ENCODE results near the gene SIGLEC5. TPM values are rescaled to one million over a fixed set of nuclear protein-coding genes. Genes with fewer than 3 reads are reported as not detected.

Gene SIGLEC5
- total RNA-seq, 1 donor from 2014 or later = not detected

DNA sequence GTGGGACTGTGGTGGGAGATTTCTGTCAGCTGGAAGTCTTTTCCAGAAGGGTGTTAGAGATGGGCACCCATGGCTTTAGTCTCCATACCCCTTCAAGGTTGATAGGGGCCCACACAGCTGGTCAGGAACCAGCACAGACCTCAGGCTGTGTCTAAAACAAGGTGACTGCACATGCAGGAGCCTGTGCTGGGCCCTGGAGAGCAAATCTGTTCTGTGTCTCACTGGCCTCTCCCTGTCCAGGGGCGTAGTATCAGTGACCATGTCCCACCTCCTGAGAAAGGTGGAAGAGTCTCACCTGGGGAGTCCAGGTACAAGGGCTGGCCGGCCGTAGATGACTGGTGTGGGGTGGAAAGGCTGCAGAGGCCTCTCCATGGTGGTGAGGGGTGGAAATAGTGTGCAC lies 39.8 kb downstream of the SIGLEC5 start:
- DNase-seq (ENCODE audit: low read depth, low spot score) = no peak

DNA sequence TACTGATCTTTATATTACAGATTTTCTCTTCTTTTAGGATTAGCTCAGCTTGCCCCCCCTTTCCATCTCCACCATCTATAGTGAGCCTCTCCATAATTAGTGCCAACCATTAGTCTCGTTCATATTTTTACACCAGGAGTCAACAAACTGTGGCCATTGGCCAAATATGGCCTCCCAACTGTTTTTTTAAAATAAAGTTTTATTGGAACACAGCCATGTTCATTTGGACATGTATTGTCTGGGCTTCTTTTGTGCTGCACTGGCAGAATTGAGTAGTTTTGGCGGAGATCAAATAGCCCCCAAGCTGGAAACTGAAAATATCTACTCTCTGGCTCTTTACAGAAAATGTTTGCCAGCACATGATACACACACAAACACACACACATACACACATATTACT lies 40.7 kb downstream of the SIGLEC5 start:
- no peak for DNase-seq (ENCODE audit: low read depth, low spot score)

DNA sequence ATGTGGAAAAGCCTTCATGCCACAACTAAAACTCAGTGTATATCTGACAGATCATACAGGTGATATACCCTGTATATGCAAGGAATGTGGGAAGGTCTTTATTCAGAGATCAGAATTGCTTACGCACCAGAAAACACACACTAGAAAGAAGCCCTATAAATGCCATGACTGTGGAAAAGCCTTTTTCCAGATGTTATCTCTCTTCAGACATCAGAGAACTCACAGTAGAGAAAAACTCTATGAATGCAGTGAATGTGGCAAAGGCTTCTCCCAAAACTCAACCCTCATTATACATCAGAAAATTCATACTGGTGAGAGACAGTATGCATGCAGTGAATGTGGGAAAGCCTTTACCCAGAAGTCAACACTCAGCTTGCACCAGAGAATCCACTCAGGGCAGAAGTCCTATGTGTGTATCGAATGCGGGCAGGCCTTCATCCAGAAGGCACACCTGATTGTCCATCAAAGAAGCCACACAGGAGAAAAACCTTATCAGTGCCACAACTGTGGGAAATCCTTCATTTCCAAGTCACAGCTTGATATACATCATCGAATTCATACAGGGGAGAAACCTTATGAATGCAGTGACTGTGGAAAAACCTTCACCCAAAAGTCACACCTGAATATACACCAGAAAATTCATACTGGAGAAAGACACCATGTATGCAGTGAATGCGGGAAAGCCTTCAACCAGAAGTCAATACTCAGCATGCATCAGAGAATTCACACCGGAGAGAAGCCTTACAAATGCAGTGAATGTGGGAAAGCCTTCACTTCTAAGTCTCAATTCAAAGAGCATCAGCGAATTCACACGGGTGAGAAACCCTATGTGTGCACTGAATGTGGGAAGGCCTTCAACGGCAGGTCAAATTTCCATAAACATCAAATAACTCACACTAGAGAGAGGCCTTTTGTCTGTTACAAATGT lies 42.7 kb downstream of the SIGLEC5 start:
- no peak for DNase-seq (ENCODE audit: low read depth, low spot score)

DNA sequence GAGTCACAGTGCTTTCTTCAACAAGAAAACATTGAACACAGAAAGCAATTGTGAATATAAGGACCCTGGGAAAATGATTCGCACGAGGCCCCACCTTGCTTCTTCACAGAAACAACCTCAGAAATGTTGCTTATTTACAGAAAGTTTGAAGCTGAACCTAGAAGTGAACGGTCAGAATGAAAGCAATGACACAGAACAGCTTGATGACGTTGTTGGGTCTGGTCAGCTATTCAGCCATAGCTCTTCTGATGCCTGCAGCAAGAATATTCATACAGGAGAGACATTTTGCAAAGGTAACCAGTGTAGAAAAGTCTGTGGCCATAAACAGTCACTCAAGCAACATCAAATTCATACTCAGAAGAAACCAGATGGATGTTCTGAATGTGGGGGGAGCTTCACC lies 43.4 kb downstream of the SIGLEC5 start:
- no peak for DNase-seq (ENCODE audit: low read depth, low spot score)

DNA sequence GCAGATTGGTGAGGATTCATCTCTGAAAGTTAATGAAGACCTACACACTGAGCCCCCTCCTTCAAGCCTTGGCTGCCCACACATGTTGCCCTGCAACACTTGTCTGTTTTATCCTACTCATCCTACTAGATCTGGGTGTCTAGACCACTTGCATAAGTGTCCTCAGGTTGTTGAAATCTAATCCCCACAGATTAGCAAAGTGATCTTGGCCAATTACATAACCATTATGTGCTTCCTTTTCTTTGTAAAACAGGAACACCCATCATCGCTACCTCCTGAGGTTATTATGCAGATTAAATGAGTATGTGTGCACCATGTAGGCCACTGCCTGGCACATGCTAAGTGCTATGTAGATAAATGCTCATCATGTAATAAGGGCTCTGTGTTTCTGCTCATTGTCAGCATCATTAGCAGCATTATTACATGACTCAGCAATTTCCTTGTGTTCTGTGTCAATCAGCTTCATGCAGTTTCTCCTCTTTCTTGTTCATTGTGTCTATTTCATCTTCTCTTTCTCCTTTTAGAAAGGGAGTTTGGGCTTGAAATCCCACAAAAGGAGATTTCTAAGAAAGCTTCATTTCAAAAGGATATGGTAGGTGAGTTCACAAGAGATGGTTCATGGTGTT lies 44.0 kb downstream of the SIGLEC5 start:
- DNase-seq (ENCODE audit: low read depth, low spot score) = no peak

DNA sequence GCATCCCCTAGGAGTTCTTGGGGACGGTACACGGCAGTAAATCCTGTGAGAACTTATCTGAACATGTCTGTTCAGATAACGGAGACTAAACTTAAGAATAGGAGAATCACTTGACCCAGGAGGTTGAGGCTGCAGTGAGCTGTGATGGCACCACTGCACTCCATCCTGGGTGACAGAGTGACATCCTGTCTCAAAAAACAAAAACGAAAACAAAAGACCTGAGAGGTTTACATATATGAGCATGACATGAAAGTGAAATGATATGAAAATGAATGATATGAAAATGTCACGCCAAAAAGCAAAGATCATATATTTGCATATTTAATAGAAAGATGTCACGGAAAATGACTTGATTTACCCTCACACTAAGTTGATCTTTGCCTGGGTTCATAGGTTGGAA lies 53.4 kb downstream of the SIGLEC5 start:
- DNase-seq (ENCODE audit: low read depth, low spot score) = no peak

DNA sequence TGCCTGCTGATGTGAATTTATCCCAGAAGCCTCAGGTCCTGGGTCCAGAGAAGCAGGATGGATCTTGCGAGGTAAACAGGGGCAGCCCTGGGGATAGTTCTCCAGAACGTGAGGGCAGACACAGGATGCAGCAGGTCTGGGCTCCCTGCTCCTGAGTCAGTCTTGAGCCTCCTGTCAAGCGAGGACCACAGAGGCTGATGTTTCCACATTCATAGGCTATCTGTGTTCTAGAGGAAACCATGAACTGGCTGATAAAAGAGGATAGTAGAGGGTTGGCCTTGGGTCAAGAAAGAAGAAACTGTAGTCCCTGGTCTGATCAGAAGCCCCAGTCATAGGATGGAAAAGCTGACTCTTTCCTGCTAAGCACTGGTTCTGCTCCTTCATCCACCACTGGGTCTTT lies 56.9 kb downstream of the SIGLEC5 start:
- no peak for DNase-seq (ENCODE audit: low read depth, low spot score)

DNA sequence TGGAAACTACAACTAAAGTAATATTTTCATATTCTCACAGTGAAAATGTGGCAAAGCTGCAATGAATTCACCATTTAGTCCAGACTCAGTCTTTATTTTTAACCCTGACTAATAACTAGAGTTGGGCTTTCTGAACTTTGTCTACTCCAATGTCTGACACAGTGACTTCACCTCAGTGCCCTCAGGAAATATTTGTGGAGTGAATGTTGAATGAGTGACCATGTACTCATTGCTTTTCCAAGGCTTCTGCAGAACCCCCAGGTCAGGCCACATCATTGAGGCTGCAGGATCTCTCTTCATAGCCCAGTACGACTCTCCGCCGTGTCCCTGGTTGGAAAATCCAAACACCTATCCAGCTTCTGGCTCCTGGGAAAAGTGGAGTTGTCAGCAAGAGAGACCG lies 57.3 kb downstream of the SIGLEC5 start:
- peak; percentile 46 for DNase-seq (ENCODE audit: low read depth, low spot score)

DNA sequence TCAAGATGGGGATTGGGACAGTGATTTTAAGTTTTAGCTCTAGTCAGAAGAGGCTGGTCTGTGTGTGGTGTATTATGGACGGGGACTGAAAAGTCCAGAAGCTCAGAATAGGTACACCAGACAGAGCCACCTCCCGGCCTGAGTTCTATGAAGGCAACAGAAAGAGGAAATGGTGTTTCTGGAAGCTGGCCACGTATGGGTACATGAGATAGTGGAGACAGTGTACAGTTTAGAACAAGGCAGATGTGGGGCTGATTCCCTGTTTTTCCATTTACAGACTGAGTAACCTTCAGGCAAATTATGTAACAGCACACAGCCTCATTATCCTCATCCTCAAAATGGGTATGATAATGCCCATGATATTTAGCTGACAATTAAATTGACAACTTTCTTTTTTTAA lies 57.8 kb downstream of the SIGLEC5 start:
- no peak for DNase-seq (ENCODE audit: low read depth, low spot score)

DNA sequence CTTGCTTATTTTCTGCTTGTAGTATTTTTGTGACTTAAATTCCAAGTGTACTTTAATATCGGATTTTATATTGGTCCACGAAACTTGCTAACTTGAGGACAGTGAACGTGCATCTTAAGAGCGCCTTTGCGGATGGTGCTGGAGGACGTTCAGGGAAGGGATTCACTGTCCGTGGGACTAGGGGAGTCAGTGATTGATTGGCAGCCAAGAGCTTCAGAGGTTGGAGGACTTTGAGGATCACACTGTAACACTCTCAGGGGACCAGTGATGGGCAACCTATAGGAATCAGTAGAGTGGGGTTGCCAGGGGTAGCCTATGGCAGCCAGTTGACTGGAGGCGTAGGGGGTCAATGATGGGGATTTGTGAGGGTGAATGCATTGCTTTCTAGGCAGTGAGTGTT lies 58.6 kb downstream of the SIGLEC5 start:
- DNase-seq (ENCODE audit: low read depth, low spot score) = no peak

DNA sequence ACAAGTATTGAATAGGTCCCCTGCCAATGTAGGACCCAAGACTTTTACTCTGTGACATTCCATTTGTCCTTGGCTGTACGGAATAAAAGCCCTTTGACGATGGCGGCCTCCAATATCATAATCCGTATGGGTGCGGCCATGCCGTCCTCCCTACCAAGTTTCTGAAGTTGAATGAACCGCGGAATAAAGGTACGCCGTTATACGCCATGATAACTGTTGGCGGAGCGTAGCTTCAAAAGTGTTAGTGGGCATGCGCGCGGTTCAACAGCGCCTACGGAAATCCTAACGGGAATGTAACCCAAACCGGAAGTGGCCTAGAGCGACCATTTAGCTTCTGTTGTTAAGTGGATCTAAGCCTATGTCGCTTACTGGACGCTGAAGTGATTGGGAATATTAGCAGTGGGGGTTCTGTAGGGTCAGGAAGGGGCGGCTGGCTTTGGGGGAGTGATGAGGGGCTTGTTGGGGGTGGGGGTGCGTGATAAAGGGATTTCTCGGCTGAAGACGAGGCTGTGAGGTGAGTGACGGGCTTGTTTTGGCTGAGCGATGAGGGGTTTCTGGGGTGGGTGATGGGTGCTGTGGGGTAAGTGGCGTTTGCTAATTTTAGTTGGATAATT lies 59.1 kb downstream of the SIGLEC5 start, which contains the start of gene ZNF175:
ZNF175 (plus strand) TSS at position 322 of the 614 bp plus-strand sequence. CDS start 2,047 bp downstream, outside the sequence.
- DNase-seq (ENCODE audit: low read depth, low spot score) = peak; percentile 93

DNA sequence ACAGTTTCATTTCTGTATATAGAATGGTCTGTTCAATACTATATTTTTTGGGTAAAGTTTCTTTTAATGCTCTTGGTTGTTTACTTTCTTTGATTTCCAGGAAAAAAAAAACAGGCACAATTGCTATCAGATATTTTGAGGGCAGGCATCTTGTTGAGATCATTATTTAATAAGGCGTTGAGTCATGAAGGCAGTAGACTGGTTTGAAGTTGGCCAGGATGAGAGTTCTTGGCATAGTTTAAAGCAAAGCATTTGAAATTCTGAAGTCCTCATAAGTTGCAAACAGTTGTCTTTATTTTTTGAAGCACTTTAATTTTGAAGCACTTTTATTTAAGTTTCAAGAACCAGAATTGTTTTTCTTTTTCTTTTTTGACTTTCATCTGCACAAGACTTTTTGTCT lies 61.7 kb downstream of the SIGLEC5 start:
- DNase-seq (ENCODE audit: low read depth, low spot score) = no peak

DNA sequence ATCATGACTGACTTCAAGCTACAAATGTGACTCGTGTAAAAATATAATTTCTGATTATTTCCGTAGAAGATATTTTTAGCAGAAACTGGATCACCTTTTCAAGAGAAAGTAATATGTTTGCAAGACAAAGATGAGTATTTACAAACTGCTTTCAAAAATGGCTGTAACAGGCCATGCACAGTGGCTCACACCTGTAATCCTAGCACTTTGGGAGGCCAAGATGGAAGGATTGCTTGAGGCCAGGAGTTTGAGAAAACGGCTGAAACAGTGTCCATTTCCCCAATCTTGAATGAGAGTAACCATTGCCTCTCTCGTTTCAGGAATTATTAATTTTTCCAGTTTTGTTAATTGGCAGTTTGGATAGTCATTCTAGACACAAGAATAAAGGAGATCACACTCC lies 62.6 kb downstream of the SIGLEC5 start:
- no peak for DNase-seq (ENCODE audit: low read depth, low spot score)

DNA sequence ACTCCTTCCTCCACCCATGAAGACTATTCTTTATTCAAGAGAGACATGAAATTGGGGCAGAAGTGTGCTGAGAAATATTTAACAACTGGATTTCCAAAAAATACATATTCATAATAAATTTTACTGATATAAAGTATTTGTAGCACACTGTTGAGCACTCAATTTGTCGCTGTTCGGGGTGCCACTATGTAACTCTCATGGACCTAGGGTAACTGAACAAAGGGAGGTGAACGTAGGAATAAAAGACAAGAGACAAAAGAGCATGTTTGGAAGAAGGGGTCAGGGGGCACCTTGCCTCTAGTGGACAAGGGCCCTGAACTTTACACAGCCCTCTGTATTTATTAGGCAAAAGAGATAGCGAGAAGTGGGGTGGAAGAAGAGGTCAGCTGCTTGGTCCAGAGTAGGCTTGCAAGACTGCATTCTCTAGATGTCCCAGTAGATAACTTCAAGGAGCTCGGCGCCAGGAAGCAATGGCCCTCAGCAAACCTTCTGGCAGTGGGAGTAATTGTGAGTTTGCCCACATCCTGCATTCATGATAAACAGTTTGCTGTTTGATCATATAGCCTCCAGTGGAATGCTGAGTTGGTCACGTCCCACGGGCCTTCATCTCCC lies 63.6 kb downstream of the SIGLEC5 start:
- DNase-seq (ENCODE audit: low read depth, low spot score) = no peak

DNA sequence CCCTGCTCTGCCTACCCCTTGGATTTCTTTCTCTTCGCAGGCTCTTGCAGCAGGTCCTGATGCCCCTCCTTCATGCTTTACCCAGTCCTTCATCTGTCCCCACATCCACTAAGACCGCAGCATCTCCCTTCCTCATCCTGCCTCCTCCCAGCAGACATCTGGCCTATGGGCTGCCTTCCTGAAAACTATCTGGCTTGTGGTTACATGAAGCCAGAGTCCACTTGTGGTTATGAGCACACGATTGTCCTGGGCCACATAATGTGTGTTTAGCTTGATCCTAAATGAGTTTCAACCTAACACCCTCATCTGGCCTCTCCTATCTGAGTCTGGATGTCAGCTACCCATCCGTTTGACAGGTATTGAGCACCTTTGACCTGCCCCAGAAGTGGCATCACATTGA lies 64.6 kb downstream of the SIGLEC5 start:
- DNase-seq (ENCODE audit: low read depth, low spot score) = no peak

DNA sequence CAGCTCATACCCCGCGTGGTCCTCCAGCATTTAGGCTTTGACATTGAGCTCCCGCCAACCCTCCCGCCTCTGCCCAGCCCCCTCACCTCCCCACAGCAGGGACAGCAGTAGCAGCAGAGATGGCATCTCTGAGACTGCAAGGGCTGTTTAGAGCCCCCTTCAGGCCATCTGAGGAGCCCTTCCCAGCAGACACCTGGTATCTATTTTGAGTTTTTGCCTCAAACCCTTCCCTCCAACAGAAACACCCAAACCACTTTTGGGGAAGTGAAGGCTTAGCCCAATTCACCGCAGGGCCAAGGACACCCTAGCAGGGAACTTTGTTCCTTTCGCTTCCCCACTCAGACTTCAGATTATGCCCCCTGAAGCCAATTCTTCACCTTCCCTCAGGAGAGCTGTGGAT lies 65.4 kb downstream of the SIGLEC5 start:
- DNase-seq (ENCODE audit: low read depth, low spot score) = no peak

Other genes with a start within 250 kb of the SIGLEC5 start
- gene LIM2, start 242.4 kb downstream of the SIGLEC5 start, total RNA-seq = not detected in 2 replicates
- not detected in 2 replicates for gene C19orf84, start 239.8 kb downstream of the SIGLEC5 start, total RNA-seq
- not detected in 2 replicates for gene SIGLEC10, start 212.8 kb downstream of the SIGLEC5 start, total RNA-seq
- not detected in 2 replicates for gene SIGLEC8, start 171.9 kb downstream of the SIGLEC5 start, total RNA-seq
- not detected in 2 replicates for gene CEACAM18, start 151.9 kb downstream of the SIGLEC5 start, total RNA-seq
- gene SIGLEC12, start 128.6 kb downstream of the SIGLEC5 start, total RNA-seq = not detected in 2 replicates
- gene SIGLEC6, start 98.7 kb downstream of the SIGLEC5 start, total RNA-seq = not detected in 2 replicates
- 3.5 and 7.4 TPM in 2 replicates for gene ZNF175, start 59.1 kb downstream of the SIGLEC5 start, total RNA-seq
- not detected in 2 replicates for gene SIGLEC14, start 16.4 kb upstream of the SIGLEC5 start, total RNA-seq
- gene SPACA6, start 62.9 kb upstream of the SIGLEC5 start, total RNA-seq = 5.1 and 6.8 TPM in 2 replicates
- gene HAS1, start 93.6 kb upstream of the SIGLEC5 start, total RNA-seq = not detected in 2 replicates
- gene FPR1, start 121.5 kb upstream of the SIGLEC5 start, total RNA-seq = not detected in 2 replicates
- not detected in 2 replicates for gene FPR2, start 130.8 kb upstream of the SIGLEC5 start, total RNA-seq
- gene FPR3, start 164.8 kb upstream of the SIGLEC5 start, total RNA-seq = not detected in 2 replicates